Trophoblast cell (in vitro differentiated cells and primary cell): Measurements from ENCODE around the gene ARHGAP26.

Source experiments
- DNase-seq, 2 donors: peaks; one replicate each; pipeline ENCODE4 v3.0.0-alpha.2; 2016
- H2AFZ ChIP-seq: 2 replicates; pipeline ENCODE4 v1.6.1; 2013; ENCODE audit warnings: low read length, moderate library complexity, mild to moderate bottlenecking; ENCODE audit not compliant: insufficient read depth, poor library complexity
- H2AK5ac ChIP-seq: 2 replicates; pipeline ENCODE4 v1.6.1; 2013; ENCODE audit warnings: mild to moderate bottlenecking, low read length
- H2BK120ac ChIP-seq: 2 replicates; pipeline ENCODE4 v1.6.1; 2013; ENCODE audit warnings: low read length, mild to moderate bottlenecking, moderate library complexity; ENCODE audit not compliant: insufficient read depth, poor library complexity
- H2BK12ac ChIP-seq: 2 replicates; pipeline ENCODE4 v1.6.1; 2013; ENCODE audit warnings: mild to moderate bottlenecking, low read length, moderate library complexity
- H2BK5ac ChIP-seq: 2 replicates; pipeline ENCODE4 v1.6.1; 2013; ENCODE audit warnings: low read length, low read depth, moderate library complexity, mild to moderate bottlenecking; ENCODE audit not compliant: poor library complexity
- H3K14ac ChIP-seq: 2 replicates; pipeline ENCODE4 v1.6.1; 2013; ENCODE audit warnings: mild to moderate bottlenecking, low read length
- H3K18ac ChIP-seq: 2 replicates; pipeline ENCODE4 v1.6.1; 2013; ENCODE audit warnings: mild to moderate bottlenecking, low read length
- H3K23ac ChIP-seq: 2 replicates; pipeline ENCODE4 v1.6.1; 2013; ENCODE audit warnings: low read length
- H3K27ac ChIP-seq: 2 replicates; pipeline ENCODE4 v1.5.1; 2013; ENCODE audit warnings: low read depth, mild to moderate bottlenecking, inconsistent platforms, low read length, moderate library complexity
- H3K27me3 ChIP-seq: 2 replicates; pipeline ENCODE4 v1.6.1; 2013; ENCODE audit warnings: inconsistent platforms, mild to moderate bottlenecking, low read length, moderate library complexity; ENCODE audit not compliant: insufficient read depth
- H3K36me3 ChIP-seq, 2 experiments: 1 replicate in 1 of 2; 2 replicates in 1 of 2; pipeline ENCODE4 v1.6.1; 2013; ENCODE audit warnings: low read length in 2 of 2, mild to moderate bottlenecking in 2 of 2, moderate library complexity in 1 of 2; ENCODE audit not compliant: insufficient read depth in 2 of 2, control insufficient read depth in 1 of 2
- H3K4ac ChIP-seq: 2 replicates; pipeline ENCODE4 v1.6.1; 2013; ENCODE audit warnings: low read depth, mild to moderate bottlenecking, low read length, moderate library complexity
- H3K4me1 ChIP-seq, 2 experiments: 1 replicate in 1 of 2; 2 replicates in 1 of 2; pipeline ENCODE4 v1.6.1; 2013; ENCODE audit warnings: low read length in 2 of 2, mild to moderate bottlenecking in 2 of 2, moderate library complexity in 1 of 2; ENCODE audit not compliant: insufficient read depth in 2 of 2, control insufficient read depth in 1 of 2
- H3K4me2 ChIP-seq: 2 replicates; pipeline ENCODE4 v1.6.1; 2013; ENCODE audit warnings: inconsistent platforms, mild to moderate bottlenecking, low read length, moderate library complexity
- H3K4me3 ChIP-seq: 2 replicates; pipeline ENCODE4 v1.5.1; 2013; ENCODE audit warnings: mild to moderate bottlenecking, low read depth, low read length, inconsistent platforms
- H3K79me1 ChIP-seq: one replicate; pipeline ENCODE4 v1.6.1; 2013; ENCODE audit warnings: low read length
- H3K79me2 ChIP-seq: 2 replicates; pipeline ENCODE4 v1.6.1; 2013; ENCODE audit warnings: low read length, mild to moderate bottlenecking; ENCODE audit not compliant: control insufficient read depth, insufficient read depth, poor library complexity
- H3K9ac ChIP-seq: 2 replicates; pipeline ENCODE4 v1.6.1; 2013; ENCODE audit warnings: mild to moderate bottlenecking, low read length
- H3K9me3 ChIP-seq: 2 replicates; pipeline ENCODE4 v1.6.1; 2013; ENCODE audit warnings: low read depth, mild to moderate bottlenecking, control low read depth, inconsistent platforms, low read length; ENCODE audit not compliant: insufficient read depth
- H4K12ac ChIP-seq: 2 replicates; pipeline ENCODE4 v1.6.1; 2013; ENCODE audit warnings: low read depth, mild to moderate bottlenecking, low read length, moderate library complexity
- H4K8ac ChIP-seq: 2 replicates; pipeline ENCODE4 v1.6.1; 2013; ENCODE audit warnings: low read depth, mild to moderate bottlenecking, low read length, moderate library complexity
- H4K91ac ChIP-seq: one replicate; pipeline ENCODE4 v1.6.1; 2013; ENCODE audit warnings: low read depth, mild to moderate bottlenecking, low read length, moderate library complexity
- WGBS: extraction: QIAGEN DNeasy Blood & Tissue Kit; methylation state at CpG from one replicate; pipeline ENCODE4 v1.1.7; 2013; ENCODE audit warnings: missing lambda C conversion rate; ENCODE audit not compliant: insufficient read length, insufficient coverage; ENCODE audit errors: extremely low coverage; 5-methylcytosine and 5-hydroxymethylcytosine counted together

ARHGAP26 gene

DNA sequence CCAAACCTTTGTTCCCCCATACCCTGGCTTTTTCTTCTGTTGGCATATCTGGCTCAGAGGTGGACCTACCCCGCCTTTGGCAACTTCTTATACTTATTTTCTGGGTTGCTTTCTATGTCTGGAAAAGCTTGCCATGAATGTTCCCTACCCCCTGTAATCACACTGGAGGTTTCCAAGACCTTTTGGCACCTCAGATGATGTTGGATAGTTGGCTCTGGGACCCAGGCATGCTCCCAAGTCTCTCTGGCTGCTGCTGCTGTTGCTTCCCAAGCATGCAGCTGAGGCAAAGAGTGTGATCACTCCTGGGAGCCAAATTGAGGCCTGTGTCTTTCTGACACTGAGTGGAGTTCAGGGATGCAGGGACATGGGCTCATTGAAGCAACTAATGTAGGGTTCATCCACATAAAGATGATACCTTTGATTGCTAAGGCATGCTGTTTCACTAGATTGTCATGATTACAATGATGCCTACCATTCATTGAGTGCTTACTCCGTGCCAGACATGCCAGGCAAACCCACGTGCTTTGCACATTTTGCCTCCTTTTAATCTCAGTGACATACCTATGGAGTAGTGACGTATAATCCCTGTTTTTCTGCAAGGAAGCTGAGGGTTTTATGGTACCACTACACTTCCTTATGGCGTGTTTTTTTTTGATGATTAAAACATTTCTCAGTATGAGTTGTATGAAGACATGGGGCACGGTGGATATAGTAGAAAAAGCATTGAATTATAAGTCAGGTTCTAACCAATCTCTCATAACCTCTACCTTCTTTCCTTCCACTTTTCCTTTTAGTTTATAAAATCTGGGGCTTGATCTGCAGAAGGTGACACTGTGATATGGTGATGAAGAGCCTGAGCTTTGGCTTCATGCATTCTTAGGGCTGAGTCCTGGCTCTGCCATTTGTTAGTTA is 73.1 kb downstream of the ARHGAP26 start:
- Histone ChIP-seq H4K12ac (no peak overlapping the region), H3K18ac (no peak overlapping the region), H3K36me3 (no peaks in the 10 kb centered on the region), H3K4ac (no peak overlapping the region), H4K8ac (no peak overlapping the region), H3K23ac (no peak overlapping the region), H3K4me3 (no peak overlapping the region), H2AK5ac (no peak overlapping the region), H2BK12ac (no peak overlapping the region), H3K4me1 (peaks cover 12 to 16% of the 10 kb centered on the region in 2 experiments), H2BK5ac (no peak overlapping the region), H3K27me3 (no peaks in the 10 kb centered on the region), H2AFZ (no peak overlapping the region), H3K79me2 (no peaks in the 10 kb centered on the region), H3K79me1 (no peaks in the 10 kb centered on the region), H3K27ac (no peak overlapping the region), H4K91ac (no peak overlapping the region), H3K14ac (no peak overlapping the region), H2BK120ac (no peak overlapping the region), H3K4me2 (no peak overlapping the region), H3K9ac (no peak overlapping the region), H3K9me3 (no peaks in the 10 kb centered on the region)
- DNase-seq = peak in 1 of 2 donors; percentile 63
- no CpG with 5 or more reads among the region's 6 CpGs for WGBS

DNA sequence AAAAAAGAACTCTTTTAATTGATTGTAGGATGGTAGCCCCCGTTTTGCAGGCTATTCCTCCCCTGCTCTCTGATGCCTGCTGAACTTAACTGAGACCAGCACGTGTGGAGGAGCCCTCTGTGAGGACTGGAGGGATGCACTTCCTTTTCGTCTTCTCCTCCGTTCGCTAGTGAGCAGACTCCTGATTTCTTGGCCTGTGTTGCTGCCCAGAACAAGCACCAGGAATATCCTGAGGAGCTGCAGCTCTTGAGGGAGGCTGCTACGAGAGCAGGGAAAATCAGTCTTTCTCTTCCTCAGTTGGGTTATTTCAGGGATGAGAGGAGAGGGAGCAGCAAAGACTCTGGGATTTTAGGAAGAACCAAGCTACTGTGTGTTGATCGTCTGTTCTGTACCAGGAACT is 74.7 kb downstream of the ARHGAP26 start:
- H3K4ac ChIP-seq = no peak overlapping the region
- H2AFZ ChIP-seq = no peak overlapping the region
- H3K79me1 ChIP-seq = no peaks in the 10 kb centered on the region
- no peak overlapping the region for H3K18ac ChIP-seq
- no peak overlapping the region for H3K23ac ChIP-seq
- no peak overlapping the region for H3K14ac ChIP-seq
- no peak overlapping the region for H3K9ac ChIP-seq
- no peak overlapping the region for H2BK12ac ChIP-seq
- H4K8ac ChIP-seq = no peak overlapping the region
- H4K12ac ChIP-seq = no peak overlapping the region
- no peak overlapping the region for H3K4me3 ChIP-seq
- H3K9me3 ChIP-seq = no peaks in the 10 kb centered on the region
- H3K4me1 ChIP-seq = peaks cover 12 to 16% of the 10 kb centered on the region in 2 experiments
- H3K36me3 ChIP-seq = no peaks in the 10 kb centered on the region
- no peak overlapping the region for H2AK5ac ChIP-seq
- no peaks in the 10 kb centered on the region for H3K79me2 ChIP-seq
- DNase-seq = no peak
- H3K27ac ChIP-seq = no peak overlapping the region
- no CpG with 5 or more reads among the region's 7 CpGs for WGBS
- no peak overlapping the region for H3K4me2 ChIP-seq
- no peak overlapping the region for H2BK120ac ChIP-seq
- H2BK5ac ChIP-seq = no peak overlapping the region
- no peaks in the 10 kb centered on the region for H3K27me3 ChIP-seq
- no peak overlapping the region for H4K91ac ChIP-seq

DNA sequence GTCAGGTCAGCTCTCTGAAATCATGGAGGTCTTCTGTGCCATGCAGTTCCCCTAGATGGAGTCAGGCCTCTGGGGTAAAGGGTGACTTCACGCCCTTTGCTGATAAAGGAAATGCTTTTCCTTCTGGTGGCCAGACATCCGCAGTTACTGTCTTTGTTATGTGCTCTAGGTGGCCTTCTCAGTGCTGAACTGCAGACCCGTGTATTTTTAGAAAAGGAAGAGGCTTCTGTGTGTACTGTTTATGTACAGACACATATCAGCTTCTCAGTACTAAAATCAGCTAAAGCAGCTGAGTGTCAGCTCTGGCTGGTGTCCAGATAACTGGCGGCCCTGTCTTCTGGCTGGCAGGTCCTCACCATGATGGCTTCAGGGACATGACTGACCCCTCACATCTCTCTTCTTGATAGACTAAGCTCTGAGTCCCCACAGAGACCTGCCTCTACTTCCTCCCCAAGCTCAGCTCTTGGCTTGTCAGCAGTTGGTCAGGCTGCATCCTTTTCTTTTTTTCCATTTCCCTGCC is 75.3 kb downstream of the ARHGAP26 start:
- no peak overlapping the region for H4K8ac ChIP-seq
- no peak overlapping the region for H2AFZ ChIP-seq
- H3K9ac ChIP-seq = no peak overlapping the region
- peaks cover 12 to 16% of the 10 kb centered on the region in 2 experiments for H3K4me1 ChIP-seq
- no peaks in the 10 kb centered on the region for H3K79me2 ChIP-seq
- no peak overlapping the region for H3K4me2 ChIP-seq
- no peak overlapping the region for H4K91ac ChIP-seq
- WGBS = no CpG with 5 or more reads among the region's 4 CpGs
- no peak overlapping the region for H3K27ac ChIP-seq
- H3K9me3 ChIP-seq = no peaks in the 10 kb centered on the region
- no peak overlapping the region for H4K12ac ChIP-seq
- H3K4ac ChIP-seq = no peak overlapping the region
- no peak overlapping the region for H3K4me3 ChIP-seq
- H2BK5ac ChIP-seq = no peak overlapping the region
- DNase-seq = no peak
- no peak overlapping the region for H2BK120ac ChIP-seq
- H3K79me1 ChIP-seq = no peaks in the 10 kb centered on the region
- no peak overlapping the region for H2AK5ac ChIP-seq
- no peak overlapping the region for H3K18ac ChIP-seq
- no peaks in the 10 kb centered on the region for H3K36me3 ChIP-seq
- H3K14ac ChIP-seq = no peak overlapping the region
- H3K27me3 ChIP-seq = no peaks in the 10 kb centered on the region
- no peak overlapping the region for H2BK12ac ChIP-seq
- no peak overlapping the region for H3K23ac ChIP-seq

DNA sequence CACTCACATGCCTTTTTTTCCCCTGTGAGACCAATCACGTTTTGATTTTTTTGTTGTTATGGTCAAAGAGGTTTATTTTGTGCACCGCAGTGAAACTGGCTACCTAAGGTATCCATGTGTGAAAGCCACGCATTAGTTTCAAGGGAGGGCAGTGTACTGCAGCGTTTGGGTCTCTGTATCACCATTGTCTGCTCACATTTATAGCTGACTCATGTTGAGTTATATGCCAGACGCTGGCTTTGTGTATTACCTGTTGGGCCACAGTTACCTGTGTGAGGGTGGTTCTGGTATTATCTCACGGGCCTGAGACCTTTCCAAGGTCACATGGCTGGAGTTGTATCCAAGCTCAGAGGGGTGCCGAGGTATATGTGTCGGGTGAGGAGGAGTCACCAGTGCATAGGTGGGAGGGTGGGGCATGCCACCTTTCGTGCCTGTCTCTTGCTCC is 75.8 kb downstream of the ARHGAP26 start:
- no peak overlapping the region for H2BK120ac ChIP-seq
- no peaks in the 10 kb centered on the region for H3K79me2 ChIP-seq
- H2AK5ac ChIP-seq = no peak overlapping the region
- H4K12ac ChIP-seq = no peak overlapping the region
- no CpG with 5 or more reads among the region's 9 CpGs for WGBS
- no peak overlapping the region for H2BK12ac ChIP-seq
- no peak for DNase-seq
- H3K79me1 ChIP-seq = no peaks in the 10 kb centered on the region
- no peak overlapping the region for H3K4ac ChIP-seq
- H4K91ac ChIP-seq = no peak overlapping the region
- no peak overlapping the region for H3K4me3 ChIP-seq
- no peaks in the 10 kb centered on the region for H3K9me3 ChIP-seq
- no peaks in the 10 kb centered on the region for H3K36me3 ChIP-seq
- H3K14ac ChIP-seq = no peak overlapping the region
- peak overlapping the region; percentile 51 for H3K9ac ChIP-seq
- no peak overlapping the region for H2BK5ac ChIP-seq
- H3K4me2 ChIP-seq = no peak overlapping the region
- H3K18ac ChIP-seq = no peak overlapping the region
- H3K4me1 ChIP-seq = peaks cover 12 to 16% of the 10 kb centered on the region in 2 experiments
- H3K27me3 ChIP-seq = no peaks in the 10 kb centered on the region
- H2AFZ ChIP-seq = no peak overlapping the region
- H3K23ac ChIP-seq = no peak overlapping the region
- H4K8ac ChIP-seq = no peak overlapping the region
- H3K27ac ChIP-seq = no peak overlapping the region
